GM19468 (cell line): Measurements from ENCODE around the gene UBE2O.

Source experiments
- ATAC-seq: cut with Tn5 transposase; IDR thresholded peaks from one replicate; pipeline ENCODE4 v1.9.1; 2021; ENCODE audit warnings: mild to moderate bottlenecking, moderate library complexity, moderate number of reproducible peaks; ENCODE audit not compliant: unreplicated experiment; ENCODE audit errors: extremely low read depth

UBE2O gene

GRCh38 chr17:76399175-76400172, 53.5 kb downstream of the UBE2O start:
- no peak for ATAC-seq

GRCh38 chr17:76398523-76399174, 54.3 kb downstream of the UBE2O start:
- no peak for ATAC-seq

- ATAC-seq = no peak
Observed at GRCh38 chr17:76397687-76398522, 55.0 kb downstream of the UBE2O start.

GRCh38 chr17:76397184-76397583, 55.8 kb downstream of the UBE2O start:
- ATAC-seq = no peak

- ATAC-seq = no peak
Observed at GRCh38 chr17:76395980-76396379, 57.0 kb downstream of the UBE2O start.

GRCh38 chr17:76394166-76394565, 58.8 kb downstream of the UBE2O start:
- ATAC-seq = no peak

GRCh38 chr17:76391200-76391715, 61.7 kb downstream of the UBE2O start:
- no peak for ATAC-seq

GRCh38 chr17:76390003-76390421, 62.9 kb downstream of the UBE2O start:
- no peak for ATAC-seq

GRCh38 chr17:76388966-76389888, 63.7 kb downstream of the UBE2O start:
- no peak for ATAC-seq

GRCh38 chr17:76386966-76387765, 65.8 kb downstream of the UBE2O start:
- ATAC-seq = no peak

- no peak for ATAC-seq
Observed at GRCh38 chr17:76385892-76386786, 66.8 kb downstream of the UBE2O start.

- no peak for ATAC-seq
Observed at GRCh38 chr17:76384987-76385891, 67.7 kb downstream of the UBE2O start.

- ATAC-seq = peak; percentile 18
Observed at GRCh38 chr17:76384222-76384986, 68.5 kb downstream of the UBE2O start, which contains the start of gene SPHK1. Gene SPHK1 (plus strand): TSS chr17:76384609. CDS start chr17:76385645, 1,036 bp downstream.

GRCh38 chr17:76383546-76384221, 69.3 kb downstream of the UBE2O start:
- no peak for ATAC-seq
